ENCODE data around the gene CHGA.

Gene CHGA

GRCh38 chr14:92920001-92920400 lies 2.9 kb upstream of the CHGA start:
- Histone ChIP-seq H3K4me2 (no peak overlapping the region), H3K4me1 (peaks cover 16% of the 10 kb centered on the region), H3K36me3 (no peaks in the 10 kb centered on the region), H3K9ac (no peak overlapping the region), H3K4me3 (no peak overlapping the region), H3K9me3 (no peaks in the 10 kb centered on the region), H3K27ac (no peak overlapping the region), H4K20me1 (no peaks in the 10 kb centered on the region), H3K27me3 (no peaks in the 10 kb centered on the region)
- no peak for TF ChIP-seq Cebpa-rat (IDR thresholded peaks at IDR 0.05)

- Histone ChIP-seq H3K4me2 (no peak overlapping the region), H3K27me3 (no peaks in the 10 kb centered on the region), H3K9me3 (no peaks in the 10 kb centered on the region), H3K36me3 (no peaks in the 10 kb centered on the region), H3K4me1 (peaks cover 16% of the 10 kb centered on the region), H3K9ac (no peak overlapping the region), H4K20me1 (no peaks in the 10 kb centered on the region; the same call in 1 of the 2 replicates), H3K27ac (no peak overlapping the region), H3K4me3 (no peak overlapping the region)
- no peak for TF ChIP-seq Cebpa-rat (IDR thresholded peaks at IDR 0.05)
Measured at GRCh38 chr14:92922155-92922735, 705 bp upstream of the CHGA start.

GRCh38 chr14:92923744-92924103 lies 774 bp downstream of the CHGA start:
- TF ChIP-seq Cebpa-rat (IDR thresholded peaks at IDR 0.05) = no peak
- Histone ChIP-seq H3K27ac (no peak overlapping the region), H3K27me3 (no peaks in the 10 kb centered on the region), H3K36me3 (no peaks in the 10 kb centered on the region), H3K9ac (no peak overlapping the region), H4K20me1 (no peaks in the 10 kb centered on the region; the same call in 1 of the 2 replicates), H3K4me1 (peaks cover 16% of the 10 kb centered on the region), H3K4me2 (peak overlapping the region; percentile 79), H3K9me3 (no peaks in the 10 kb centered on the region), H3K4me3 (no peak overlapping the region)

- Histone ChIP-seq H4K20me1 (no peaks in the 10 kb centered on the region; the same call in 1 of the 2 replicates), H3K36me3 (no peaks in the 10 kb centered on the region), H3K9me3 (no peaks in the 10 kb centered on the region), H3K4me1 (peaks cover 16% of the 10 kb centered on the region), H3K27me3 (no peaks in the 10 kb centered on the region), H3K4me2 (peak overlapping the region; percentile 79), H3K27ac (no peak overlapping the region), H3K4me3 (no peak overlapping the region), H3K9ac (no peak overlapping the region)
- no peak for TF ChIP-seq Cebpa-rat (IDR thresholded peaks at IDR 0.05)
Measured at GRCh38 chr14:92924247-92924646, 1.3 kb downstream of the CHGA start.

- no peak for TF ChIP-seq Cebpa-rat (IDR thresholded peaks at IDR 0.05)
- Histone ChIP-seq H3K4me2 (no peak overlapping the region), H3K9ac (no peak overlapping the region), H3K9me3 (no peaks in the 10 kb centered on the region), H3K36me3 (no peaks in the 10 kb centered on the region), H3K27me3 (no peaks in the 10 kb centered on the region), H3K4me3 (no peak overlapping the region), H4K20me1 (no peaks in the 10 kb centered on the region; the same call in 1 of the 2 replicates), H3K4me1 (peaks cover 16% of the 10 kb centered on the region), H3K27ac (no peak overlapping the region)
Measured at GRCh38 chr14:92925446-92925845, 2.5 kb downstream of the CHGA start.

- Histone ChIP-seq H3K9me3 (no peaks in the 10 kb centered on the region), H3K4me2 (no peak overlapping the region), H3K27ac (no peak overlapping the region), H3K27me3 (no peaks in the 10 kb centered on the region), H3K4me3 (no peak overlapping the region), H3K36me3 (no peaks in the 10 kb centered on the region), H4K20me1 (no peaks in the 10 kb centered on the region; the same call in 1 of the 2 replicates), H3K9ac (no peak overlapping the region), H3K4me1 (peaks cover 16% of the 10 kb centered on the region)
- no peak for TF ChIP-seq Cebpa-rat (IDR thresholded peaks at IDR 0.05)
Measured at GRCh38 chr14:92926180-92926845, 3.4 kb downstream of the CHGA start.

- Histone ChIP-seq H3K9me3 (no peaks in the 10 kb centered on the region), H3K9ac (no peak overlapping the region), H3K36me3 (no peaks in the 10 kb centered on the region), H3K4me1 (peaks cover 16% of the 10 kb centered on the region), H3K4me2 (no peak overlapping the region), H3K27ac (no peak overlapping the region), H4K20me1 (no peaks in the 10 kb centered on the region; the same call in 1 of the 2 replicates), H3K27me3 (no peaks in the 10 kb centered on the region), H3K4me3 (no peak overlapping the region)
- TF ChIP-seq Cebpa-rat (IDR thresholded peaks at IDR 0.05) = no peak
Measured at GRCh38 chr14:92926931-92927330, 4.0 kb downstream of the CHGA start.

- Histone ChIP-seq H3K4me1 (peaks cover 16% of the 10 kb centered on the region), H3K9ac (no peak overlapping the region), H3K27me3 (no peaks in the 10 kb centered on the region), H3K27ac (no peak overlapping the region), H3K4me3 (no peak overlapping the region), H3K36me3 (no peaks in the 10 kb centered on the region), H3K9me3 (no peaks in the 10 kb centered on the region), H3K4me2 (no peak overlapping the region), H4K20me1 (no peaks in the 10 kb centered on the region; the same call in 1 of the 2 replicates)
- no peak for TF ChIP-seq Cebpa-rat (IDR thresholded peaks at IDR 0.05)
Measured at GRCh38 chr14:92927349-92928257, 4.7 kb downstream of the CHGA start.

GRCh38 chr14:92928258-92928629 lies 5.3 kb downstream of the CHGA start:
- Histone ChIP-seq H3K27me3 (no peaks in the 10 kb centered on the region), H3K4me3 (no peak overlapping the region), H3K4me2 (no peak overlapping the region), H3K27ac (no peak overlapping the region), H3K9ac (no peak overlapping the region), H3K9me3 (no peaks in the 10 kb centered on the region), H4K20me1 (no peaks in the 10 kb centered on the region; the same call in 1 of the 2 replicates), H3K4me1 (peaks cover 16% of the 10 kb centered on the region), H3K36me3 (no peaks in the 10 kb centered on the region)
- no peak for TF ChIP-seq Cebpa-rat (IDR thresholded peaks at IDR 0.05)

All from BLaER1 (cell line).